Sigmoid colon (tissue), 4 donors: ENCODE measurements around the gene PLA2G4F.

ENCODE experiments used
- CTCF ChIP-seq, 4 experiments: fragments of 450-650 bp in 3 of 4; fragments of 200-600 bp in 1 of 4; IDR thresholded peaks; one replicate each; pipeline ENCODE4 v1.5.1; 2016 to 2019; ENCODE audit warnings: antibody characterized with exemption in 4 of 4, mild to moderate bottlenecking in 3 of 4, moderate library complexity in 2 of 4
- EP300 ChIP-seq, 4 donors: sonication (generic); formaldehyde crosslinking; IDR thresholded peaks; one replicate each; pipeline ENCODE4 v1.6.1; 2017; ENCODE audit warnings: antibody characterized with exemption in 4 of 4
- POLR2A ChIP-seq, 2 donors: fragments of 450-650 bp; IDR thresholded peaks; one replicate each; pipeline ENCODE4 v1.6.1; 2016; ENCODE audit warnings: antibody characterized with exemption in 2 of 2, mild to moderate bottlenecking in 2 of 2, moderate library complexity in 2 of 2
- POLR2AphosphoS5 ChIP-seq, 4 donors: sonication (generic); formaldehyde crosslinking; IDR thresholded peaks; one replicate each; pipeline ENCODE4 v1.6.1; 2017; ENCODE audit warnings: antibody characterized with exemption in 4 of 4

GRCh38 chr15:42129364-42129763 lies 27.1 kb downstream of the PLA2G4F start:
- TF ChIP-seq CTCF (IDR thresholded peaks at IDR 0.05) (no peak), POLR2A (IDR thresholded peaks at IDR 0.05) (no peak), EP300 (IDR thresholded peaks at IDR 0.05) (no peak), POLR2AphosphoS5 (IDR thresholded peaks at IDR 0.05) (no peak)
